Sigmoid colon (tissue), 7 donors: ENCODE results near the gene MBD4. TPM values are rescaled to one million over a fixed set of nuclear protein-coding genes. Genes with fewer than 3 reads are reported as not detected.

Experiments
- DNase-seq: peaks from one replicate; pipeline ENCODE4 v3.0.0-alpha.2; 2019
- H3K27ac ChIP-seq, 4 donors: fragments of 200-600 bp; sonication (generic); one replicate each; pipeline ENCODE4 v1.5.1; 2016 to 2019; ENCODE audit warnings: mild to moderate bottlenecking in 1 of 4
- H3K27me3 ChIP-seq, 3 donors: fragments of 200-600 bp; sonication (generic); one replicate each; pipeline ENCODE4 v1.5.1; 2019; ENCODE audit warnings: mild to moderate bottlenecking in 1 of 3
- H3K36me3 ChIP-seq, 4 donors: fragments of 200-600 bp; sonication (generic); one replicate each; pipeline ENCODE4 v1.5.1; 2016 to 2019
- H3K4me1 ChIP-seq, 4 donors: fragments of 200-600 bp; sonication (generic); one replicate each; pipeline ENCODE4 v1.5.1; 2017 to 2019
- H3K4me3 ChIP-seq, 4 donors: fragments of 200-600 bp; sonication (generic); one replicate each; pipeline ENCODE4 v1.5.1; 2017 to 2019; ENCODE audit warnings: mild to moderate bottlenecking in 2 of 4, moderate library complexity in 1 of 4
- H3K9me3 ChIP-seq, 4 donors: fragments of 200-600 bp in 3 of 4; sonication (generic) in 3 of 4; one replicate each; pipeline versions ENCODE4 v1.5.1 to v1.6.1; 2013 to 2019
- CTCF ChIP-seq, 4 experiments: fragments of 450-650 bp in 3 of 4; fragments of 200-600 bp in 1 of 4; IDR thresholded peaks; one replicate each; pipeline ENCODE4 v1.5.1; 2016 to 2019; ENCODE audit warnings: antibody characterized with exemption in 4 of 4, mild to moderate bottlenecking in 3 of 4, moderate library complexity in 2 of 4
- EP300 ChIP-seq, 4 donors: sonication (generic); formaldehyde crosslinking; IDR thresholded peaks; one replicate each; pipeline ENCODE4 v1.6.1; 2017; ENCODE audit warnings: antibody characterized with exemption in 4 of 4
- POLR2A ChIP-seq, 2 donors: fragments of 450-650 bp; IDR thresholded peaks; one replicate each; pipeline ENCODE4 v1.6.1; 2016; ENCODE audit warnings: antibody characterized with exemption in 2 of 2, mild to moderate bottlenecking in 2 of 2, moderate library complexity in 2 of 2
- POLR2AphosphoS5 ChIP-seq, 4 donors: sonication (generic); formaldehyde crosslinking; IDR thresholded peaks; one replicate each; pipeline ENCODE4 v1.6.1; 2017; ENCODE audit warnings: antibody characterized with exemption in 4 of 4
- WGBS, 2 donors: extraction: QIAGEN DNeasy Blood & Tissue Kit; methylation state at CpG; one replicate each; pipeline ENCODE4 v1.1.7; 2013; 5-methylcytosine and 5-hydroxymethylcytosine counted together
- intact Hi-C: fragments of 100-400 bp; cut with DNase I; formaldehyde crosslinking; loops from one replicate; pipeline ENCODE4 v1.15.1; 2023
- polyA plus RNA-seq, 3 donors: library from polyadenylated mRNA; stranded (reverse); fragments of 200-250 nt; gene quantifications; one replicate each; pipeline ENCODE4 v1.2.3, GENCODE V29; 2013
- total RNA-seq, 4 donors: library from RNA; depleted of rRNA; stranded (reverse); fragments of >200 nt; gene quantifications; one replicate each; pipeline ENCODE4 v1.1.0, GENCODE V29; 2016
- donor health status: healthy with polysubstance abuse.
- donor health status: Bipolar disorder and iron deficiency.
- donor health status: healthy.

Gene MBD4
- total and polyA plus RNA-seq, 7 donors, result 11.8 to 21.6 (median 15.8) TPM

GRCh38 chr3:129461022-129461421 is 21.3 kb upstream of the MBD4 start:
- TF ChIP-seq POLR2A (IDR thresholded peaks at IDR 0.05) (no peak), POLR2AphosphoS5 (IDR thresholded peaks at IDR 0.05) (no peak), EP300 (IDR thresholded peaks at IDR 0.05) (no peak), CTCF (IDR thresholded peaks at IDR 0.05) (no peak)
- peaks cover 0 to 54% (median 3%) of the 10 kb centered on the region in 4 donors for H3K36me3 ChIP-seq
- H3K9me3 ChIP-seq, result no peaks in the 10 kb centered on the region
- WGBS, 2 donors, result 93 to 94% methylated on average over 1 of the region's 1 CpG
- H3K27ac ChIP-seq, result no peak overlapping the region
- H3K27me3 ChIP-seq, result no peaks in the 10 kb centered on the region
- intact Hi-C loops, result no loop called here
- H3K4me1 ChIP-seq, result no peaks in the 10 kb centered on the region
- H3K4me3 ChIP-seq, result no peak overlapping the region
- DNase-seq, result no peak

GRCh38 chr3:129460572-129460971 is 20.8 kb upstream of the MBD4 start:
- no peaks in the 10 kb centered on the region for H3K9me3 ChIP-seq
- H3K4me3 ChIP-seq, result no peak overlapping the region
- no peak for TF ChIP-seq CTCF (IDR thresholded peaks at IDR 0.05)
- WGBS, 2 donors, result 94 to 98% methylated on average over 2 of the region's 2 CpGs
- H3K36me3 ChIP-seq, result peaks cover 0 to 59% (median 3%) of the 10 kb centered on the region in 4 donors
- H3K4me1 ChIP-seq, result no peaks in the 10 kb centered on the region
- intact Hi-C loops, result no loop called here
- H3K27me3 ChIP-seq, result no peaks in the 10 kb centered on the region
- DNase-seq, result no peak
- H3K27ac ChIP-seq, result no peak overlapping the region

GRCh38 chr3:129460155-129460554 is 20.4 kb upstream of the MBD4 start:
- no peak overlapping the region for H3K27ac ChIP-seq

GRCh38 chr3:129453732-129454131 is 14.0 kb upstream of the MBD4 start:
- Histone ChIP-seq H3K4me3 (no peak overlapping the region), H3K4me1 (no peaks in the 10 kb centered on the region), H3K27ac (no peak overlapping the region), H3K27me3 (no peaks in the 10 kb centered on the region), H3K36me3 (peaks cover 0 to 67% (median 5%) of the 10 kb centered on the region in 4 donors), H3K9me3 (no peaks in the 10 kb centered on the region)
- WGBS, 2 donors, result 86 to 89% methylated on average over 1 of the region's 1 CpG
- TF ChIP-seq POLR2AphosphoS5 (IDR thresholded peaks at IDR 0.05) (no peak), EP300 (IDR thresholded peaks at IDR 0.05) (no peak), CTCF (IDR thresholded peaks at IDR 0.05) (no peak), POLR2A (IDR thresholded peaks at IDR 0.05) (no peak)
- intact Hi-C loops, result no loop called here
- DNase-seq, result no peak

More at GRCh38 chr3:129460155-129460554, 20.4 kb upstream of the MBD4 start:
- TF ChIP-seq POLR2A (IDR thresholded peaks at IDR 0.05), result no peak
- TF ChIP-seq EP300 (IDR thresholded peaks at IDR 0.05), result no peak
- no peak for TF ChIP-seq CTCF (IDR thresholded peaks at IDR 0.05)
- H3K27me3 ChIP-seq, result no peaks in the 10 kb centered on the region
- no peaks in the 10 kb centered on the region for H3K9me3 ChIP-seq
- DNase-seq, result no peak
- 93 to 98% methylated on average over 3 of the region's 3 CpGs for WGBS, 2 donors
- no peak overlapping the region for H3K4me3 ChIP-seq
- H3K36me3 ChIP-seq, result peaks cover 0 to 63% (median 3%) of the 10 kb centered on the region in 4 donors
- intact Hi-C loops, result no loop called here
- H3K4me1 ChIP-seq, result no peaks in the 10 kb centered on the region
